Activated CD4-positive, alpha-beta memory T cell treated with anti-CD3 and anti-CD28 coated beads, Interleukin-2, amount 10 ng/mL, durations not matched to agents 7 days and 5 days (primary cell): ENCODE measurements around the gene STARD3. TPM values are rescaled to one million over a fixed set of nuclear protein-coding genes. Genes with fewer than 3 reads are reported as not detected.

ENCODE experiments used
- CTCF ChIA-PET: fragments of 350-600 bp; sonication (Branson Sonifier 250); formaldehyde crosslinking; loops from one replicate; lab custom pipeline; 2021; ENCODE audit warnings: antibody characterized with exemption, inconsistent platforms; lab: Charles Lee
- POLR2A ChIA-PET: fragments of 350-600 bp; sonication (Branson Sonifier 250); formaldehyde crosslinking; loops from one replicate; lab custom pipeline; 2021; ENCODE audit warnings: antibody characterized with exemption; lab: Charles Lee
- DNase-seq: peaks from one replicate; pipeline ENCODE4 v3.0.0-alpha.2; 2020
- H3K27ac Mint-ChIP-seq: one replicate; pipeline ENCODE4 v1.8.0; 2021; ENCODE audit warnings: mild to moderate bottlenecking, mixed read lengths
- H3K27me3 Mint-ChIP-seq: one replicate; pipeline ENCODE4 v1.8.0; 2021; ENCODE audit warnings: mixed read lengths
- H3K36me3 Mint-ChIP-seq: one replicate; pipeline ENCODE4 v1.8.0; 2021; ENCODE audit warnings: low read depth, mixed read lengths
- H3K4me1 Mint-ChIP-seq: one replicate; pipeline ENCODE4 v1.8.0; 2021; ENCODE audit warnings: mixed read lengths
- H3K4me3 Mint-ChIP-seq: one replicate; pipeline ENCODE4 v1.8.0; 2021; ENCODE audit warnings: mild to moderate bottlenecking, mixed read lengths
- H3K9me3 Mint-ChIP-seq: one replicate; pipeline ENCODE4 v1.8.0; 2021; ENCODE audit warnings: mixed read lengths
- total RNA-seq, 2 experiments: library from RNA; stranded (reverse); gene quantifications; one replicate each; pipeline ENCODE4 v1.2.3, GENCODE V29; 2021

Gene STARD3
- total RNA-seq, 2 experiments from 2014 or later: 72.0 to 73.7 TPM

DNA sequence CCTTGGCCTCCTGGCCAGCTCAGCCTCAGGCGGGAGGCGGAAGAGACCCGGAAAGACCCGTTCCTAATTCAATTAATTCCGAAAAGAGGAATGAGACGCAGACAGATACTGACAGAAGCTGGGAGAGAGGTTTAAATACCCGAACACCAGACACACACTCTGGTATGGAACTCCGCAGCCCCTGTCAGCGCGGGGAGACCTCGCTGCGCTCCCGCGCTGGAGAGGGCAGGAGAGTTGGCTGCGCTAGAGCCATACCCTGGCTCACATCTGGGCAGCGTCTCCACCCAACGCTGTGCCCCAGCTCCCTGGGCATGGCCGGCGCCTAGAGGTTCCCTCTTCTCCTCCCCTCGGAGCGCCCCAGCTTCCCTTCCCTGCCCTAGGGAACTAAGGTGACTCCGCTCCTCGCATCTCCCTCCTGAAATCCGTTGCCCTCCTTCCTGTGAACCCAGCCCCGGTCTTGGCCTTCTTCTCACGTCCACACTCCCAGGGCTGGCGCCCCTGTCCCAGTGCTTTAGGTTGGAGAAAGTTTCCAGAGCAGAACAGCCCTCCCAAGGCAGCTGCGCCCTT, 37.2 kb upstream of the STARD3 start:
- H3K4me1 Mint-ChIP-seq: peaks cover 11% of the 10 kb centered on the region

DNA sequence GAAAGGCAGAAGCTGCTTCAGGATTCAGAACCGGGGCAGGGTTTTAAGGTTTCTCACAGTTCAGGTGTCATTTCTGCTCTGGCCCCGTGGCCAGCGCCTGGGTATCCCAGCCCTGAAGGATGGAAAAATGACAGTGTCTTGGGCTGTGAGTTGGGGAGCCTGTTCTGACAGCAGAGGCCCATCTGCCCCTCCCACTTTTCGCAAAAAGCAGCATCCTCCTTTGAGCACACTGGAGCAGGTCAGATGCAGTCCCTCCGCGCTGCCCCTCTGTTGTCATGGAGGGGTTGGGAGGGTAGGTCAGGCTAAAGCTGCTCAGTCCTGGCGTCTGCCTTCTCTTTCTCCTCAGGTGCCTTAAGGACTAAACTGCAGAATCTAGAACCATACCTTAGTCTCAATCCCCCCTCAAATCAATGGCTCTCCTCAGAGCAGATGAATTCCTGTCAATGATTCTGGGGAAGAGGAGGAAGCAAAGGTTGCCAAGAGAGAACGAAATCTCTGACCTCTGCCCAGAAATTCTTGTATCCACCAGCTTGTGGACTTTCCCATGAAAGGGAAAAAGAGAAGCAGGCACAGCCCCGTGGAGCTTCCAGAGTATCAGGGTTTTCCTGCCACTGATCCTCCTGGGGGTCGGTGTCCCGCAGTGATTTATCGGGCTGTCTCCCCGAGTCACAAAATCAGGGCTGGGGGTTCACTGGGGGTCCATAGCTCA, 36.5 kb upstream of the STARD3 start:
- POLR2A ChIA-PET: interaction anchor here (0.9 to 1.8 kb wide), 2 partner anchors 11 to 23 kb away, joined by 3 to 4 read pairs; no protein-coding TSS in a partner anchor
- CTCF ChIA-PET: interaction anchor here (0.5 to 1.3 kb wide), 3 partner anchors 21 to 151 kb away, joined by 3 read pairs; no protein-coding TSS in a partner anchor
- no peak overlapping the region for H3K27ac Mint-ChIP-seq
- H3K4me3 Mint-ChIP-seq: no peak overlapping the region
- H3K27me3 Mint-ChIP-seq: peaks cover 88% of the 10 kb centered on the region
- H3K4me1 Mint-ChIP-seq: peaks cover 16% of the 10 kb centered on the region
- H3K36me3 Mint-ChIP-seq: no peaks in the 10 kb centered on the region
- DNase-seq: no peak
- no peaks in the 10 kb centered on the region for H3K9me3 Mint-ChIP-seq

More for the DNA sequence above, 37.2 kb upstream of the STARD3 start:
- ChIA-PET POLR2A (interaction anchor here (1.8 kb wide), 1 partner anchor 10 kb away, joined by 4 read pairs; no protein-coding TSS in a partner anchor), CTCF (interaction anchor here (1.3 kb wide), 1 partner anchor 24 kb away, joined by 3 read pairs; no protein-coding TSS in a partner anchor)
- H3K4me3 Mint-ChIP-seq: no peak overlapping the region
- H3K27ac Mint-ChIP-seq: no peak overlapping the region
- H3K36me3 Mint-ChIP-seq: no peaks in the 10 kb centered on the region
- DNase-seq: no peak
- peaks cover 90% of the 10 kb centered on the region for H3K27me3 Mint-ChIP-seq
- no peaks in the 10 kb centered on the region for H3K9me3 Mint-ChIP-seq

DNA sequence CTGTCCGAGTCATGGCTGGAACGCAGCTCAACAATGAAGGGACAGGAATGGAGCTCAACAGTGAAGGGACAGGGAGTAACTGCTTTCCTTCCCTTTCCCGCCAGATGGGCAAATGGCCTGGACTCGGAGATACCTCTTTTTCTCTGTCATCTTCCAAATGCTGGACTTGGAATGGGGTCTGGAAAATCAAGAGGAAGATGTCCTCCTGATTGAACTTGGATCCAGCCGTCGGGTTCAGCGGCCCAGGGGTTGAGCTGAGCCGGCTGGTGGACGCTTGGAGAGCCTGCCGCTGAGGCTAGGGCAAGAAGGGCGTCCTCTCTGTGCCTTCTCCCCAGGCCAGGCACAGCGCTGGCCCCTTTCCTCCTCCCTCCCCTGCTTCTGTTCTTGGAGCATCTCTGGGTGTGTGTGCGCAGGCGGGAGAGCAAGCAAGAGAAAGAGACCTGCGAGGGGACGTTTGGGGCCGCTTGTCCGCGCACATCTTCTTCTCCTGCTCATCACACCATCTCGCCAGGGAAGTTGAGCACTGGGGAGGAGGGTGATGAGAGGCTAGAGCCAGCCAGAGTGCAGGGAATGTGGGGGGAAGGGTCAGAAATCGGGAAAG, 35.8 kb upstream of the STARD3 start:
- POLR2A ChIA-PET: interaction anchor here (0.9 kb wide), 1 partner anchor 22 kb away, joined by 3 read pairs; no protein-coding TSS in a partner anchor
- CTCF ChIA-PET: interaction anchor here (0.5 to 1.3 kb wide), 4 partner anchors 20 to 475 kb away, joined by 3 read pairs; no protein-coding TSS in a partner anchor
- Mint-ChIP-seq H3K4me3 (no peak overlapping the region), H3K4me1 (peaks cover 19% of the 10 kb centered on the region), H3K27ac (no peak overlapping the region), H3K36me3 (no peaks in the 10 kb centered on the region), H3K27me3 (peaks cover 87% of the 10 kb centered on the region), H3K9me3 (no peaks in the 10 kb centered on the region)
- DNase-seq: no peak

DNA sequence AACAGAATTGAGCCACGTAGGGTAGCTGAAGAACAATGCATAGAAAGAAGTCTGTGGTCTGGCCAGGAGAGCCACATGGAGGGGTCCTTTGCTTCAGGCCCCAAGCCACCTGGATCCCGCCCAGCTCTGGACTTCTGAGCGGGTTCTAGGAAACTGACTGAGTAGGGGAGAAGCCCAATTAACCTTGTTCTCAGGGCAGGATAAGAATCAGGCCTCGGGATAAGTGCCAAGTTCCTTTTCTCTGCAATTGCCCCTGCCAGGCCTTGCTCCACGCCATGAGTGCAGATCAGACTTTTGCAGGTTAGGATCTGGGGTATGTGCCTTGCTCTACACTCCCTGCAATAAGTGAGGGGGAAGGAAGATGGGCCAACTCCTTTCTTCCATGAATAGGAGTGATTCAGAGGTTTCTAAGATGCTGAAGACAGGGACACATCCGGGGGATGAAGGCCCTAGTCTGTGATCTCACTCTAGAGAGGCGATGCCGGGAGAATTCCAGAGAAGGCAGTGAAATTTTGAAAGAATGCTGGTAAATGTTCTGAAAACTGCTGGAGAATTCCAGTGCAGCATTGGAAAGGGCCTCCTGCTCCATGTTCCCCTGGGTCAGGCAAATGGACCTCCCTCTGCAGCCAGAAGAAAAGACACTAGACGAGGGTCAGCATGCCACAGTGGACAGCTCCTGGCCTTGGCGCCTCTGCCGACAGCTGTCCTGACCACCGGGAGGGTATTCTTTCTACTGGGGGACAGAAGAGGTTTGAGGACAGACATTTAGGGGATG, 35.0 kb upstream of the STARD3 start:
- Mint-ChIP-seq H3K36me3 (no peaks in the 10 kb centered on the region), H3K27me3 (peaks cover 81% of the 10 kb centered on the region), H3K4me1 (peaks cover 19% of the 10 kb centered on the region), H3K4me3 (no peak overlapping the region), H3K27ac (no peak overlapping the region), H3K9me3 (no peaks in the 10 kb centered on the region)
- POLR2A ChIA-PET: no interaction called here
- no peak for DNase-seq
- CTCF ChIA-PET: no interaction called here

DNA sequence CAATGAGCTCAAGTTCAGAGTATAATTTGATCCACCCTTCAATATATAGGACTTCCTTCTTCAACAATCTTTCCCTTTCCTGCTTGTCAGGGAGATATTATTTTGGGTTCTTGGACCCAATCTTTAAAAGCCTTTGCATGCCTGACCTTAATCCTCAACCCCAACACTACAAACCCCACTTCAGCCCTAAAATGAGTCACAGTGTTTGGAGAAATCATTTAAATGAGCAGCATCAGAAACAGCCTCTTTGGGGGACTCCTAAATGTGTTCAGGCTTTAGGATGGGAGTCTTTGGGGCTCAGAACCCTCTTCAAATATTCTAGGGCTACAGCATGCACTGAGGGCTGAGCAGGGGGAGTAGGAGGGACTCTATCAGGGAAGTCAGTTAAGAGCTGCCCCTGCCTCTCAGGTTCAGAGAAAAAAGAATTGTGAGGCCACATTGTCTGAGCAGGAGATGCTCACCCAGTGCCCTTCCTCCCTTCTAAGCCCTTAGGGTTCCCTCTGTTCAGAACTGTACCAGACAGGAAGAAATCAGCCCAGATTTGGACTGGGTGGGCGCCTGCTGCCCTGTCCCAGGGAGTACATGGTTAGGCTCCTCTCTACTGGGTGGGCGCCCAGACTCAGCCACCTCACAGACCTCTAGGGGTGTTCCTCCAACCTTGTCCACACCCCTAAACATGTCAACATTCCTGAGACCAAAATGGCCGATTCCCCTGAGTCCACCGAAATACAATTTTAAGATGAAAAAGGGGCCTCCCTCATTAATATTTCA, 34.2 kb upstream of the STARD3 start:
- H3K36me3 Mint-ChIP-seq: no peaks in the 10 kb centered on the region
- no peak for DNase-seq
- H3K4me3 Mint-ChIP-seq: no peak overlapping the region
- peaks cover 80% of the 10 kb centered on the region for H3K27me3 Mint-ChIP-seq
- ChIA-PET POLR2A (no interaction called here), CTCF (no interaction called here)
- H3K4me1 Mint-ChIP-seq: peaks cover 19% of the 10 kb centered on the region
- no peak overlapping the region for H3K27ac Mint-ChIP-seq
- no peaks in the 10 kb centered on the region for H3K9me3 Mint-ChIP-seq

DNA sequence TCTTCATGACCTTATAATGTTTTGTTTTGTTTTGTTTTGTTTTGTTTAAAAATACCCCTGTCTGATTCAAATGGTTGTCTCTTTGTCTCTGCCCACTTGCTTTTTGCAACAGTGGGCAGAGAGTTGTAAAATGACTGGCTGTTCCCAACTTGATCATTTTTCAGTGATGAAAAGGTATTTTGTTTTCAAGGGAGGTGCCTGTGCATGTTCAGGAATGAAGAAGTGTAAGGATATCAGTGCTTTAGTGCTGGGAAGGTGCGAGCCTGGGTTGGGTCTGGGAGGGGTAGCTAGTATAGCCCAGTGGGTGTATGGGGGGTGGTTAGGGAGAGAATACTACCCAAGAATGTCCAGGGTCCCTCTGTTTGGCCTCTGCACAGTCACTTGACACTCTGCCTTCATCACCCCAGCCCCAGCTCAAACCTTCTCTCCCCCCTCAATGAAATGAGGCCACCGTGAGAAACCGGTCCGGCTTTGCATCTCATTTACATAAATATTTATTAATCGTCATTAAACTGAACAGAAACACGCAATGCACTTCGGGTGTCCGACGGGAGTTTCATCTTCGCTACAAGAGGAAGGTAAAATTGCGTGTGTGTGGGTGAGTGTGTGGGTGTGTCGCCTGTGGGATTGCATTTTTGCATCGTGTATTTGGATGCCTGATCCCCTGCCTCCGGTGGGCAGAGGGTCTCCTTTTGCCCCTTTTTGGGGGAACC, 33.5 kb upstream of the STARD3 start:
- no peak for DNase-seq
- Mint-ChIP-seq H3K9me3 (no peaks in the 10 kb centered on the region), H3K27ac (no peak overlapping the region), H3K4me1 (peaks cover 14% of the 10 kb centered on the region), H3K27me3 (peaks cover 77% of the 10 kb centered on the region), H3K4me3 (no peak overlapping the region), H3K36me3 (no peaks in the 10 kb centered on the region)
- POLR2A ChIA-PET: no interaction called here
- CTCF ChIA-PET: no interaction called here

DNA sequence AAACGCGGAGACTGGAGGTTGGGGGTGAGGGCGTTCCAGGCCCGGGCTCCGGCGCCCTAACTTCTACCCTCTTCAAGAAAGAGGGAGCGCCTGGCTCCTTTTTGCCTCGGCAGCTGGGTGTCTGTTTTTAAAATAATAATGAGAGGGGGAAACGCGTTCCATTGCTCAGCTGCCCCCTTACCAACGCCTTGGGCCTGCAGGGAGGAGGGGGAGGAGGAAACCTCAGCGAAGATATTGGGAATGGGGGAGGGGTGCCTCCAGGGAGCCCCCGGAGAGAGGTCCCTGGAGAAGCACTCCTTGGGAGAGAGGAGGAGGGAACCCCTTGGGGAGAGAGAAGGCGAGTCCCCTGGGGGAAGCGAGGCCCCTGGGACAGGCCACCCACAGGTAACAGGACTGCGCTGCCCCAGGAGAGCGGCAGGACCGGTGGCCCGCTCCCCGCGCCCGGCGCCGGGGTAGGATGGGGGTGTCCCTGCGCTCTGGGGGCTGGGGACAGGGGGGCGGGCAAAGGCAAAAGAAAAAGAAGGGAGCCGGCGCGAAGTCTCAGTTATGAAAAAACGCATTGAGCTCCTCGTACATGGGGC, 31.9 kb upstream of the STARD3 start:
- DNase-seq: no peak
- Mint-ChIP-seq H3K4me1 (peaks cover 12% of the 10 kb centered on the region), H3K4me3 (no peak overlapping the region), H3K9me3 (no peaks in the 10 kb centered on the region), H3K36me3 (no peaks in the 10 kb centered on the region), H3K27ac (no peak overlapping the region), H3K27me3 (peaks cover 79% of the 10 kb centered on the region)
- CTCF ChIA-PET: interaction anchor here (1.0 kb wide), 1 partner anchor 17 kb away, joined by 3 read pairs; no protein-coding TSS in a partner anchor
- POLR2A ChIA-PET: interaction anchor here (1.0 to 1.2 kb wide), 2 partner anchors 8 to 10 kb away, joined by 3 read pairs; no protein-coding TSS in a partner anchor

DNA sequence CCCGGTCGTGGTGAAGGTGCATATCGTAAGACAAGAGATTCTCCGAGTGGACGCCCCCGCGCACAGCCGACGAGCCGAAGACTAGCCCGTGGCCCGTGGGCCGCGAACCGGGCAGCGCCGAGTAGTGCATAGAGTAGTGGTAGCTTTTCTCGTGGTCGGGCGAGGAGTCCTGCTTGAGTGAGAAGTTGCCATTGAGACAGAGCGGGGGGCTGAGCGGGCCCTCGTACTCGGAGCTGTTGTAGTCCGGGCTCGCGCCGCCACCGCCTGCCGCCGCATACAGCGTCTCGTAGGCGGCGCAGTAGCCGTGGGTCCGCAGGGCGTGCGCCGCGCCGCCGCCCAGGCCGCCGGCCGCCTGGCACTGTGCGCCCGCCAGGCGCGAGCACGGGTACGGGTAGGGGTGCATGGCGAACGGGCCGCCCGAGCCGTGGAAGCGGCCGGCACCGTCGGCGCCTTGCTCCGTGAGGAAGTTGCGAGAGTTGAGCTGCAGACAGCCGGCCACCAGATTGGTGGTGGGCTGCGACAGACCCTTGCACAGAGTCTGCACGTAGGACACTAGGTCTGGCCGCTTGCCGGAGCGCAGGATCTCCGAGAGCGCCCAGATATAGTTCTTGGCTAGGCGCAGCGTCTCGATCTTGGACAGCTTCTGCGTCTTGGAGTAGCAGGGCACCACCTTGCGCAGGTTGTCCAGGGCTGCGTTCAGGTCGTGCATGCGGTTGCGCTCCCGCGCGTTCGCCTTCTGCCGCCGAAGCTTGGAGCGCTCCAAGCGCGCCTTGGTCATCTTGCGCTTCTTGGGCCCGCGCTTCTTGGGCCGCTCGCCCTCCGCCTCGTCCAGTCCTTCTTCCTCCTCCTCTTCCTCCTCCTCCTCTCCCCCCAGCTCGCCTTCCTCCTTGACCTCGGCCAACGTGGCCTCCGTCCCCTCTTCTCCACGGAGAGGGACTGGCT, 31.2 kb upstream of the STARD3 start:
- Mint-ChIP-seq H3K4me1 (peaks cover 12% of the 10 kb centered on the region), H3K27me3 (peaks cover 74% of the 10 kb centered on the region), H3K9me3 (no peaks in the 10 kb centered on the region), H3K36me3 (no peaks in the 10 kb centered on the region), H3K27ac (no peak overlapping the region), H3K4me3 (no peak overlapping the region)
- ChIA-PET CTCF (interaction anchor here (2.5 kb wide), 1 partner anchor 16 kb away, joined by 7 read pairs; no protein-coding TSS in a partner anchor), POLR2A (interaction anchor here (1.0 to 1.2 kb wide), 2 partner anchors 9 kb away, joined by 3 read pairs; no protein-coding TSS in a partner anchor)
- no peak for DNase-seq

DNA sequence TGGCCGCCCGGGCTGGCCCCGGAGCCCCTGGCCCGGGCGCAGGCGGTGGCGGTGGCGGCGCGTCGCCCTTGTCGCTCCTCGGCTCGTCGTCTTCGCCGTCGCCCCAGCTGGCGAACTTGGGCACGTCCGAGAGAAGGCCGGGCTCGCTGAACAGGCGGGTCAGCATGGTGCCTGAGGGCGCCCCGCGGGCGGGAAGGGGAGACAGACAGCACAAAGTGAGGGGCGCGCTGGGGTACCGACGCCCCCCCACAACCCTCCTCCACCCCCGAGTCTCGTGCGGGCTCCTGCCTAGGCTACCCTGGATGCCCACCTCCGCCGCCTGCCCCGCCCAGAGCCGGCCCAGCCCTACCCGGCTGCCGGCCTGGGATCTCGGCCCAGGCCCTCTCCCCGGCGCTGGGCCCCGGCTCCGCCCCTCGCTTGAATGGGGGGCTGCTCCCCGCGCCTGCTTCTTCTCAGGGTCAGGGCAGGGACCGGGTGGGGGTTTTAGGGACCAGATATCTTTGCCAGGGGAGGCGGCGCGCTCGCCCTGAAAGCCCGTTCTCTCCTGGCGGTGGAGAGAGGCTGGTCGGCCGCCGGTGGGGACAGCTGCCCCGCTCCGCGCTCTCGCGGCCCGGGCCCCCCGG, 30.4 kb upstream of the STARD3 start:
- Mint-ChIP-seq H3K36me3 (no peaks in the 10 kb centered on the region), H3K27me3 (peaks cover 72% of the 10 kb centered on the region), H3K4me3 (no peak overlapping the region), H3K27ac (no peak overlapping the region), H3K9me3 (no peaks in the 10 kb centered on the region), H3K4me1 (peaks cover 12% of the 10 kb centered on the region)
- POLR2A ChIA-PET: no interaction called here
- CTCF ChIA-PET: interaction anchor here (2.5 kb wide), 1 partner anchor 15 kb away, joined by 7 read pairs; no protein-coding TSS in a partner anchor
- DNase-seq: no peak
